Muscle of arm (tissue), 12 donors: ENCODE measurements around the gene PCED1B. TPM values are rescaled to one million over a fixed set of nuclear protein-coding genes. Genes with fewer than 3 reads are reported as not detected.

ENCODE experiments used
- DNase-seq: peaks from one replicate; pipeline ENCODE4 v3.0.0-alpha.2; 2013
- polyA plus RNA-seq, 12 donors: library from polyadenylated mRNA; unstranded; fragments of 120-200 nt; gene quantifications; one replicate each; pipeline ENCODE4 v1.2.1, GENCODE V29; 2013; ENCODE audit not compliant: insufficient read length in 12 of 12

The PCED1B gene
- polyA plus RNA-seq, 12 donors, result 0.24 to 3.0 (median 0.64) TPM; not detected in 2

- no peak for DNase-seq
Measured at GRCh38 chr12:47120736-47121135, 41.3 kb downstream of the PCED1B start.

- DNase-seq, result no peak
Measured at GRCh38 chr12:47121146-47121545, 41.7 kb downstream of the PCED1B start.

DNA sequence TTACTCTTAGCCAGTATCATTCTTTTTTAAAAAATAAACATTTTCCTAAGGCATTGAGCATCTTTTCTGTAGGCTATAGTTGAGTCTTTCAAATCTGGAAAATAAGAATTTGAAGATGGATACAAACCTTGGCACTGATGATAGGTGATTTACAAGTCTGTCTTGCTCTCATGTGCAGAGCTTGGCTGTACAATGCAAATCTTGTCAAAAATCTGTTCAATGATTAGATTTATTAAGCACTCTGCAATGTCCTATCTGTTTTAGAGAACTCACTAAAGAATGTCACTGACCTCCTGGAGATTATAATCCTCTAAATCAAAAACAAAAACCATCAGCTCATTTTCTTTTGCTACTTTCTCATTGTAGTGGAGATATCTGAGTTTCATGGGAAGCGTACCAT lies 43.2 kb downstream of the PCED1B start:
- no peak for DNase-seq

DNA sequence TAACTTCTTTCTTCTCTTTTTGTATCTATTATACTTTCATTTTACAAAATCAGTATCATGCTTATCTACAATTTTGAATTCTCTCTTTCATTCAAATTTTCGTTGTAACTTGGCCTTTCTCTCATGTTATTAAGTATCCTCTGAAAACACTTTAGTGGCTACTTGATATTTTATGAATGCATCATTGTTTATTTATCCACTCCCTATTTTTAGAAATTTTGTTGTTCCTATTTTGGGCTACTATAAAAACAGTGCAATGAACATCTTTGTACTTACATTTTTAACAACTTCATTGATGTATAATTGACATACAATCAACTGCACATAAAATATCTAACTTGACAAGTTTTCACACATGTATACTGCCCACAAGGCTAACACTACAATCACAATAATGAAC lies 44.3 kb downstream of the PCED1B start:
- DNase-seq, result no peak

GRCh38 chr12:47124451-47124850 lies 45.0 kb downstream of the PCED1B start:
- no peak for DNase-seq

DNA sequence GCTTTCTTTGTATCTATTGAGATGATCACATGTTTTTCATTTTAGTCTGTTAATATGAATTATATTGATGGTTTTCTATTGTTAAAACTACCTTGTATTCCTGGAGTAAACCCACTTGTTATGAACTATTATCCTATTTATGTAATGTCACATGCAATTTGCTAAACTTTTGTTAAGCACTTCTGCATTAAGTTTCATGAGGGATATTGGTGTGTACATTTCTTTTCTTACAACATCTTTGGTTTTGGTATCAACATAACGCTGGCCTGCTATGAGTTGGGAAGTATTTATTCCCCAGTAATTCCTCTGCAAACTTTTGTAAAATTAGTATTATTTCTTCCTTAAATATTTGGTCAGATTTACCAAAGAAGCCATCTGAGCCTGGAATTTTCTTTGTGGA lies 46.8 kb downstream of the PCED1B start:
- no peak for DNase-seq

DNA sequence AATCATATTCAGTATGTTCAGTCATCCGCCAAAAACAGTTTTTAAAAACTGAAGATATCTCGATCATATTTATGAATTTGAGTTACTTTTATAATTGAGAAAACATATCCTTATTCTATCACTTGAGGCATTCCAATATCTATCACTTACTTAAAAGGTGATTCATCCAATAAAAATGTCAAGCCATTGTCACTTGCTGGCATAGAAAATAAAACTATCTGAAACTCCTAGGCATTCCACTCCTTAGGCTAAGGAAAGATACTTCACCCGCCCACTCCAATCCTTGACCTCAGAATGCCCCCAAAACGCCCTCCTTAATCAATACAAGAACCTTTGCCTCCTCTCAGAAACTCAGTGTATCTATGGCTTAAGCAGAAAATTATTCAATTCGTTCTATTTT lies 51.6 kb downstream of the PCED1B start:
- no peak for DNase-seq

DNA sequence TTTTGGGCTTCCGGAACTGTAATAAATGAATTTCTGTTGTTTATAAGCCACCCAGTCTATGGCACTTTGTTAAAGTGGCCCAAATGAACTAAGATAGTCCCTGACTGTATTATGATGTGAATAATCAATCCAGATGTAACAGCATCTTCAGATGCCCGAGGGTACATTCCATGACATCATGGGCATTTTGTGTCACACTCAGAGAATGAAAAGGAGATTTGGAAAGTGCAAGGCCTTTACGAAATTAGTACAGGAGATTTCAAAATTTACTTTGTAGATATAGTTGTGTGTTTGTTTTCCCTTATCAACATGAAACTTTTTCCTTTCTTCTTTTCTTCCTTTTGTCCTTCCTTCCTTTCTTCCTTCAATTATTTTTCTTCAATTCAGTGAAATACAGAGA lies 54.6 kb downstream of the PCED1B start:
- DNase-seq, result no peak

GRCh38 chr12:47135578-47135977 lies 56.2 kb downstream of the PCED1B start:
- DNase-seq, result no peak

GRCh38 chr12:47139000-47139681 lies 59.7 kb downstream of the PCED1B start:
- DNase-seq, result no peak

- no peak for DNase-seq
Measured at GRCh38 chr12:47141459-47141858, 62.0 kb downstream of the PCED1B start.

DNA sequence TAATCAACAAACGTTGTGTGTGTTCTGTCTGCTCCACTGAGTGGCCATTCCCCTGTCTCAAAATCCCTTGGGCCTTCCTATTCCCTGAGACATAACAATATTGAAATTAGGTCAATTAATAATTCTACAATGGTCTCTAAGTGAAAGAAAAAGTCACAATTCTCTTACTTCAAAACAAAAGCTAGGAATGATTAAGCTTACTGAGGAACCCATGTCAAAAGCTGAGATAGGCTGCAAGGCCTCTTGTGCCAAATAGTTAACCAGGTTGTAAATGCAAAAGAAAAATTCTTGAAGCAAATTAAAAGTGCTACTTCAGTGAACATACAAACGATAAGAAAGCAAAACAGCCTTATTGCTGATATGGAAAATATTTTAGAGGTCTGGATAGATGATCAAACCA lies 65.3 kb downstream of the PCED1B start:
- DNase-seq, result no peak

DNA sequence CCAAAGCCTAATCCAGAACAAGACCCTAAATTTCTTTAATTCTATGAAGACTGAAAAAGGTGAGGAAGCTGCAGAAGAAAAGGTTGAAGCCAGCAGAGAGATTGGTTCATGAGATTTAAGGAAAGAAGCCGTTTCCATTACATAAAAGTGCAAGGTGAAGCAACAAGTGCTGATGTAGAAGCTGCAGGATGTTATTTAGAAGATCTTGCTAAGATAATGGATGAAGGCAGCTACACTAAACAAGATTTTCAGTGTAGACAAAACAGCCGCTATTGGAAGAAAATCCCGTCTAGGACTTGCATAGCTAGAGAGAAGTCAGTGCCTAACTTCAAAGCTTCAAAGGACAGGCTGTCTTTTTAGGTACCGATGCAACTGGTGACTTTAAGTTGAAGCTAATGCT lies 65.8 kb downstream of the PCED1B start:
- no peak for DNase-seq

GRCh38 chr12:47147739-47148138 lies 68.3 kb downstream of the PCED1B start:
- DNase-seq, result no peak

DNA sequence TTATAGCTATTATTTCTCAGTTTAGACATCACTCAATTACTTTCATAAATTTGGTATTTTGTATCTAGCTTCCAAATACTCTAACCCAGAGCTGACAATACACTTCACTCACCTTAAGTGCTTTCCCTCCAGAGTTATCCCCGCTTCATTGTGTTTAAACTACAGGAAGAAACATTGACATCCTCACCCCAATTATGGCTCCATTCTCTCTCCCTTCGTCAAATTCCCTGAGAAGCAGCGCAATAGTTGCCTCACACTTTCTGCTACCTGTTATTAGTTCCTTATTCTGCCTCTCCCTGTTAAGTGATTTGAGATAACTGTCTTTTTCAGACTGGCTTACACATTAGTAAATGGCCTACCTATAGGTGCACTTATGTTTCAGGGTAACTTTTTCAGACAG lies 69.7 kb downstream of the PCED1B start:
- no peak for DNase-seq

- DNase-seq, result no peak
Measured at GRCh38 chr12:47152095-47152494, 72.7 kb downstream of the PCED1B start.

DNA sequence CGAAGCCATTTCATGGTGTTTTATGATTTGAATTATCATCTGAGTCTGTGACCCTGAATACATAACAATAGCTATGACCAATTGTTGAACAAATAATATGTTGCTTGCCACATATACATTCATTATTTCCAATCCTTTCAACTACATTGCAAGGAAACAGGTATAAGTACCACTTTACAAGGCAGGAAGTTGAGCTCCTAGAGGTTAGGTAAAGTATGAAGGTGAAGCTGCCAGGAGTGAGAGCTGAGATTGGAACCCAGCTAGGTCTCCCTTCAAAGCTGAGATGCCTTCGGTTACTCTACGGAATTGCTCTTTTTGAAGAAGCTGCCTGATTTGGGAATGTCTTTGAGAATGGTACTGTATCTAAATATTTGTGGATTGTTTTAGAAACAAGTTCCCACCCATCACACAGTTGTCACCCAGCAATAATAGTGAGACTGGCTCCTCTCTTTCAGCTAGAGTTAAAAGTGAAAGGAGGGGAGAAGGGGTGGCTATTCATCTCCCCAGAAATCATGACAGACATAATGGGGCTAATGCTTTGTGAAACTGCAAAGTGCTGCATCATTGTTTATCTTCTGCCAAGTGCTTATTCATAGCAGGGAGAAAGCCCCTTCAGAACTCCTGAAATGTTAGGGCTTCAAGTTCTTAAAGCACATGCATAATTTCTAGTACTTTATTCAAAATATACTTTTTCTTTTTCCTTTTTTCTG lies 76.2 kb downstream of the PCED1B start:
- DNase-seq, result no peak

GRCh38 chr12:47156167-47156736 lies 76.8 kb downstream of the PCED1B start:
- no peak for DNase-seq

DNA sequence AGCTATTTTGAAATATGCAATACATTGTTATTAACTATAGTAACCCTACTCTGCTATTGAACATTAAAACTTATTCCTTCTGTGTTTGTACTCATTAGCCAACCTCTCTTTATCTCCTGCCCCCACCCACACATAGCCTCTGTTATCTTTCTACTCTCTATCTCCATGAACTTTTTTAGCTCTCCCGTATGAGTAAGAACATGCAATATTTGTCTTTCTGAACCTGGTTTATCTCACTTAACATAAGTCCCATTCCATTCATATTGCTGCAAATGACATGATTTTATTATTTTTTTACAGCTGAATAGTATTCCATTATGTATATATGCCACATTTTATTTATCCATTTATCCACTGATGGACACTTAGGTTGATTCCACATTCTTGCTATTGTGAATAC lies 79.4 kb downstream of the PCED1B start:
- no peak for DNase-seq

GRCh38 chr12:47159348-47159747 lies 79.9 kb downstream of the PCED1B start:
- DNase-seq, result no peak

- no peak for DNase-seq
Measured at GRCh38 chr12:47160316-47161244, 81.2 kb downstream of the PCED1B start.

DNA sequence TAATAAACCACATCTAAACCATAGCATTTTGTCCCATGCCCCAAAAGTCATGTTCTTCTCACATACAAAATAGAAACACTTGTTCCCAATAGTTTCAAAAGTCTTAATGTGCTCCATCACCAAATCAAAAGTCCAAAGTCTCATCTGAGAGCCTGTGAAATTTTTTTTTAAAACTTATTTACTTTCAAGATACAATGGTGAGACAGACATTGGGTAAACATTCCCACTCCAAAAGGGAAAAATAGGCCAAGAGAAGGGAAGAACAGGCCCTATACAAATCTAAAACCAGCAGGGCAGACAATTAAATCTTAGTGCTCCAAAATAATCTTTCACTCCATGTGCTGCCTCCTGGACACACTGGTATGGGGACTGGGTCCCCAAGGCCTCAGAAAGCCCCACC lies 84.7 kb downstream of the PCED1B start:
- DNase-seq, result no peak
